HG03045 (cell line): Measurements from ENCODE around the gene BMF.
"Not testable (repeated sequence)": the region's sequence is repeated elsewhere in the genome, so short reads cannot be mapped to it uniquely, and the experiment has no call there.

ENCODE experiments used
- ATAC-seq: cut with Tn5 transposase; IDR thresholded peaks from one replicate; pipeline ENCODE4 v1.9.1; 2021; ENCODE audit warnings: mild to moderate bottlenecking, moderate library complexity; ENCODE audit not compliant: unreplicated experiment

The BMF gene, protein sequence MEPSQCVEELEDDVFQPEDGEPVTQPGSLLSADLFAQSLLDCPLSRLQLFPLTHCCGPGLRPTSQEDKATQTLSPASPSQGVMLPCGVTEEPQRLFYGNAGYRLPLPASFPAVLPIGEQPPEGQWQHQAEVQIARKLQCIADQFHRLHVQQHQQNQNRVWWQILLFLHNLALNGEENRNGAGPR

DNA sequence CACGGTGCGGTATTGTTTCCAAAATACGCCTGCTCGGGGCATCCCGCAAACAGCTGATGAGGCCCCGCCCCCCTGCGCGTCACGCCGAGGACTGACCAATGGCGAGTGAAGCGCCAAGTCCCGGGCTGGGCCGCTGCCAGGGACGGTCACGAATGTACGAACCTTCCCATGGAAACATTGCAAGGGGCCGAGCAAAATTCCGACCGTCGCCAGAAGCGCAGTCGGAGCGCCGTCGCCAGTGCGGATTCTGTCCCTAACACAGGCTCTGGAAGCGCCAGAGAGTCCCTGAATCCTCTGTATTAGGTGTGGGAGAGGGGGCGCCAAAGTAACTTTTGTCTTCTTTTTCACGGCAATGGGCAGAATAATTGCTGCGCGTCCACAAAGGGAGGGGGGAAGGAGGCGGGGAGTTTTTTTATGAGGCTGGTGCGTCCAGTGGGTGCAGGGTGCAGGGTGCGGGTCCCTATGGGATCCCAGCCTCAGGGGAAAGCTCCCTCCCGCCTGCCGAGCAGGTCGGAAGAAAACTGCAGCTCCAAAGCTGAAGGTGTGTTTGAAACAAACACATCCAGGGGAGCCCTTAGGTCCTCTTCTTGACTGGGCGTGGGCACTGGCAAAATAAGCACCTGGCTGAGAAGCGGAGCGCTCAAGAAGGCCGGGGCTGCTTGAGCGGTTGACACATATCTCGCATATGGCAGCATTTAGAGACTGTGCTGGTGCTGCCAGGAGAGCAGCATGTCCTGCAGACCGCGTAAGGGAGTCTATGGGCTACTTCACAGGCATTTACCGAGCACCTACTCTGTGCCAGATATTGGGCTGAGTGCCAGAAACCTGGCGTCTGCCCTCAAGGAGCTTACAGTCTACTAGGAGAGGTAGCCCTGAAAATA is at the start of gene BMF:
Gene BMF (minus strand): TSS at position 25 of the 881 bp plus-strand sequence. CDS start 2,793 bp downstream, outside the sequence.
- ATAC-seq = peak; percentile 68

- ATAC-seq = no peak
Observed at GRCh38 chr15:40157778-40158447, 49.2 kb upstream of the BMF start.

- ATAC-seq = no peak
Observed at GRCh38 chr15:40155270-40155910, 46.7 kb upstream of the BMF start.

- ATAC-seq = not testable (repeated sequence)
Observed at GRCh38 chr15:40154821-40155220, 46.1 kb upstream of the BMF start.

- no peak for ATAC-seq
Observed at GRCh38 chr15:40151991-40152390, 43.3 kb upstream of the BMF start.

DNA sequence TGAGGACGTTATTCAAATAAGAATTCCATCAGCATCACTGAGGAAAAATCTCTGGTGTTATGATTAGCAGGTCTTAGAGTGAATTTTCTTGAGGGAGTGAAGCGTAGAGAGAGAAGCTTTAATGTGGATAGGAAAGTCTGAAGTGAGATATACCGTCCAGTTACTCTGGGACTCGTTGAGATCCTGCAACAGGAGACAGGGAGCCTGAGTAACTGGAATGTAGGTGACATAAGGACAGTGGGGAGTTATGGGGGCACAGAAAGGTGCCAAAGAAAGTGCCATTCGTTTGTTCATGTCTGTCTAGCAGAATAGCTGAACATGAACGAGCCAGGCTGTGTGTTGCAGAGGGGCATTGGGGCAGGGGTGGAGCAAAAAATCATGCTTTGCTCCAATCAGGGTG is 42.8 kb upstream of the BMF start:
- no peak for ATAC-seq

- no peak for ATAC-seq
Observed at GRCh38 chr15:40150163-40150925, 41.7 kb upstream of the BMF start.

DNA sequence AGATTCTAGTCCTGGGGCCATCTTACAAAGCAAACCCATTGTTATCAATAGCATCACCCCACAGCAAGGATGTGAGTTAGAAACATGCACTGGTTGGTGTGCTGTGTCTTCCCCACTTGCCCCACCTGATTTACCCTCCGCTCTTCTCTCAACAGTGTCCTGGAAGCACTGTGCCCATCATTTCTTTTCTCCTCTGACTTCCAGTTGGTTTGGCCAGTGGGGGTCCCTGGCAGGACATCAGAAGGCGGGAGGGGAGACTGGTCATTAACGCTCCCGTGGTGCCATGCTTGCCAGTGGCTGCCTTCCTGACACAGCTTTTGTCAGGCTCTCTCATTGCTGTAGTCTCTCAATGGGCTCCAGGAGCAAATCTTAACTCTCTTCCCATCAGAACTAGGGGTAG is 40.7 kb upstream of the BMF start:
- ATAC-seq = no peak

- ATAC-seq = no peak
Observed at GRCh38 chr15:40146037-40146436, 37.4 kb upstream of the BMF start.

GRCh38 chr15:40142428-40142827 is 33.7 kb upstream of the BMF start:
- no peak for ATAC-seq

DNA sequence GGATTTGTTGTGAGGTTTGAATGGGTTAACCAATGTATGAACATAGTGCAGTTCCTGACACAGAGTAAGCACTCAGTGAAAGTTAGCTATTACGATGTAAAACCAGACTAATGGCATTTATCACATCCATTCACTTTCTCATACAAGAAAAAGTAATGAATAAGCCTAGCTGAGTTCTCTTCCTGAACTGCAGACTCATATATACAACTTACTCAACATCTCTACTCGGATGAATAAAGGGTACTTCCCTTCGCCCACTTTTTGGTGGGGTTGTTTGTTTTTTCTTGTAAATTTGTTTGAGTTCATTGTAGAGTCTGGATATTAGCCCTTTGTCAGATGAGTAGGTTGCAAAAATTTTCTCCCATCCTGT is 29.5 kb upstream of the BMF start:
- not testable (repeated sequence) for ATAC-seq

DNA sequence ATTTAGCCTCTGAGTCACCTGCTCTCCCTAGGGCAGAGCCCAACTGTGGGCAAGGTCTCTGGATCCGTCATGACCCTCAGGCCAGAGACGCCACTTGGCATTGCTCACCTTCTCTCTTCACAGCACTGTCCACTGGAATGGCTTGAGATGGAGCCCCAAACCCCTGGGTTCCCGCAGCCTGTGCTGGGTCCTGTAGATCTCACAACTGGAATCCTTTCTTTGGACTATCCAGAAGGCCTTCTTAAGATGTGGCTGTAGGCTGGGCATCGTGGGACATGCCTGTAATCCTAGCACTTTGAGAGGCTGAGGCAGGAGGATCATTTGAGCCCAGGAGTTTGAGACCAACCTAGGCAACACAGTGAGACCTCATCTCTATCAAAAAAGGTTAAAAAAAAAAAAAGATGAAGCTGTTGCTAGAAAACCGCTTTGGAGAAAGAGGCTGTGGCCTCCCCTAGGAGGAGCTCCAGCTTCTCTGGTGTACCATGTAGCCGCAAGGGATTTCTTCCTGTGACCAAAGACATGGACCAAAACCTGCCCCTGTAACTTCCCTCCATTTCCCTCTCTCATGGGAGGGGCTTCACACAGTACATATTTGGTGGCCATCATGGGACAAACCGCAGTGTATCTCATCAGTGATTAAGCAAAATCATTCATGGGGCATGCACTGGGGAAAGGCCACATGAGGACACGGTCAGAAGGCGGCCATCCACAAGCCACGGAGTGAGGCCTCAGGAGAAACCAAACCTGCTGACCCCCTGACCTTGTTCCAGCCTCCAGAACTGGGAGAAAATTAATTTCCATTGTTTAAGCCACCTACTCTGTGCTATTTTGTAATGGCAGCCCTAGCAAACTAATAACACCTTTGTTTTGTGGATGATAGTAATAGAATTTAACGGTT is 28.9 kb upstream of the BMF start:
- no peak for ATAC-seq

DNA sequence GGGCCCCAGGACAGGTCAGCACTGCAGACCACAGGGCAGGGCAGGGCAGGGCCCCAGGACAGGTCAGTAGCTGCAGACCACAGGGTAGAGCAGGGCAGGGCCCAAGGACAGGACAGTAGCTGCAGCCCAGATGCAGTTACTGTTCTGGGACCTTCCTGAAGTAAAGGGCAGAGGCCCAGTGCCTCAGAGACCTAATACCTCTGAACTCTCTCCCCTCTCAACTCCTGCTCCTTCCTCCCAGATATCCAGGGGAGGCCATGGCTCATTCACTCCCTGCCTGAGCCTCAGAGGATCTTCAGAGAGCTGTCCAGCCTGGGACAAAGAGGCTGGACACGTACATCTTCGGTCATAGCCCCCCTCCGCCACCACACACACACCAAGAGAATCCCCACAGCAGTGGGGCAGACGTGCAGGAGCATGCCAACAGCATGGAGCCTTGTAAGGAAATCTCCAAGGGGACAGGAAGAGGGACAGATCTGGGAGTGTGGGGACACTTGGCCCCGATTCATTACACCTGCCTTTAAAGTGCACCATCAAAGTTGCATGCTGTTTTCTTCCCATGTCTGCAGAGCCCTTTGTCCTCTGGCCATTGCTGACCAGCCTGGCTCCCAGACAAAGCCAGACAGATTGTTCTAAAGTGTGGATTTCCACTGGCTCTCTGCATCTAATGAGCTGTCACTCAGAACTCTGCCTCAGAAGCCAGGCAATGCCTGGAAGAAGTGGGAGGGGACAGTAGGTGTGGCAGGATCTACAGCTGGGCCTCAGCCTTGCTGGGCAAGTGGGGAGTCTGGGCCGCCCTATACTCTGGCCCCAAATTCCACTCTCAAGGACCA is 28.0 kb upstream of the BMF start:
- ATAC-seq = no peak

- ATAC-seq = not testable (repeated sequence)
Observed at GRCh38 chr15:40135846-40136450, 27.3 kb upstream of the BMF start.

- no peak for ATAC-seq
Observed at GRCh38 chr15:40134885-40135284, 26.2 kb upstream of the BMF start.

- ATAC-seq = no peak
Observed at GRCh38 chr15:40133544-40133943, 24.9 kb upstream of the BMF start.

GRCh38 chr15:40130799-40131502 is 22.3 kb upstream of the BMF start:
- no peak for ATAC-seq

DNA sequence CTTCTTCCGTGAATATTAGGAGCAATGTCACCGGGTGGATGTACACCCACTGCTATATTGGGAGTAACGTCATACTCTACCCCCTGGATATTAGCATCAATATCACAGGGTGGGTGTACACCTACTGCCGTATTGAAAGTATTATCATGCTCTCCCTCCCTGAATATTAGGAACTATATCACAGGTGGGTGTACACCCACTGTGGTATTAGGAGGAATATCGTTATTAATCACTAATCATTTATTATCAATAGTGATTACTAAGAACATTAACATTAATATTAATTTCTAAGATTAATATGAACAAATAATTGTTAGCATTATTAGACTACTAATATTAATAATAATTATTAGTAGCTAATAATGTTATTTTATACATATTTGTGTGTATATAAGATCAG is 21.4 kb upstream of the BMF start:
- no peak for ATAC-seq
